Measurements from ENCODE around the gene SORCS3. TPM values are rescaled to one million over a fixed set of nuclear protein-coding genes. Genes with fewer than 3 reads are reported as not detected.

SORCS3 gene
- polyA plus RNA-seq, 4 donors, result 0.07 to 0.31 TPM; not detected in 2

GRCh38 chr10:105188737-105189462, 547.8 kb downstream of the SORCS3 start:
- no peaks in the 10 kb centered on the region for H3K27me3 ChIP-seq (ENCODE audit: control insufficient read depth in 3 of 3, insufficient read depth in 3 of 3, low read length in 3 of 3)
- no peaks in the 10 kb centered on the region for H3K4me1 ChIP-seq (ENCODE audit: control insufficient read depth in 3 of 3, insufficient read depth in 2 of 3, low read depth in 1 of 3, low read length in 2 of 3)
- 39 to 66% (median 51%) methylated on average over 6 of the region's 6 CpGs for WGBS, 3 donors
- FAIRE-seq (no peak), DNase-seq (peak in 1 of 2 donors; percentile 1)
- no peaks in the 10 kb centered on the region for H3K9me3 ChIP-seq (ENCODE audit: control insufficient read depth in 2 of 2, insufficient read depth in 1 of 2, low read depth in 1 of 2, low read length in 1 of 2)
- no peaks in the 10 kb centered on the region for H3K36me3 ChIP-seq (ENCODE audit: control insufficient read depth in 3 of 3, insufficient read depth in 2 of 3, low read depth in 1 of 3, low read length in 3 of 3)
- H3K4me3 ChIP-seq (ENCODE audit: low read depth in 1 of 3, low read length in 3 of 3), result no peak overlapping the region
- H3K27ac ChIP-seq (ENCODE audit: low read depth in 1 of 3, low read length in 2 of 3), result no peak overlapping the region

GRCh38 chr10:105189463-105189800, 548.3 kb downstream of the SORCS3 start:
- H3K9me3 ChIP-seq (ENCODE audit: control insufficient read depth in 2 of 2, insufficient read depth in 1 of 2, low read depth in 1 of 2, low read length in 1 of 2), result no peaks in the 10 kb centered on the region
- H3K27me3 ChIP-seq (ENCODE audit: control insufficient read depth in 3 of 3, insufficient read depth in 3 of 3, low read length in 3 of 3), result no peaks in the 10 kb centered on the region
- no peaks in the 10 kb centered on the region for H3K36me3 ChIP-seq (ENCODE audit: control insufficient read depth in 3 of 3, insufficient read depth in 2 of 3, low read depth in 1 of 3, low read length in 3 of 3)
- DNase-seq, result no peak
- no peak overlapping the region for H3K4me3 ChIP-seq (ENCODE audit: low read depth in 1 of 3, low read length in 3 of 3)
- no peak for FAIRE-seq
- WGBS, 3 donors, result 93 to 95% (median 94%) methylated on average over 2 of the region's 2 CpGs
- no peak overlapping the region for H3K27ac ChIP-seq (ENCODE audit: low read depth in 1 of 3, low read length in 2 of 3)
- H3K4me1 ChIP-seq (ENCODE audit: control insufficient read depth in 3 of 3, insufficient read depth in 2 of 3, low read depth in 1 of 3, low read length in 2 of 3), result no peaks in the 10 kb centered on the region

GRCh38 chr10:105192146-105192545, 551.1 kb downstream of the SORCS3 start:
- no peaks in the 10 kb centered on the region for H3K36me3 ChIP-seq (ENCODE audit: control insufficient read depth in 3 of 3, insufficient read depth in 2 of 3, low read depth in 1 of 3, low read length in 3 of 3)
- H3K4me1 ChIP-seq (ENCODE audit: control insufficient read depth in 3 of 3, insufficient read depth in 2 of 3, low read depth in 1 of 3, low read length in 2 of 3), result no peaks in the 10 kb centered on the region
- DNase-seq, result no peak
- H3K27ac ChIP-seq (ENCODE audit: low read depth in 1 of 3, low read length in 2 of 3), result no peak overlapping the region
- WGBS, 3 donors, result 78 to 86% (median 79%) methylated on average over 4 of the region's 4 CpGs
- H3K4me3 ChIP-seq (ENCODE audit: low read depth in 1 of 3, low read length in 3 of 3), result no peak overlapping the region
- H3K9me3 ChIP-seq (ENCODE audit: control insufficient read depth in 2 of 2, insufficient read depth in 1 of 2, low read depth in 1 of 2, low read length in 1 of 2), result no peaks in the 10 kb centered on the region
- no peaks in the 10 kb centered on the region for H3K27me3 ChIP-seq (ENCODE audit: control insufficient read depth in 3 of 3, insufficient read depth in 3 of 3, low read length in 3 of 3)
- FAIRE-seq, result no peak

DNA sequence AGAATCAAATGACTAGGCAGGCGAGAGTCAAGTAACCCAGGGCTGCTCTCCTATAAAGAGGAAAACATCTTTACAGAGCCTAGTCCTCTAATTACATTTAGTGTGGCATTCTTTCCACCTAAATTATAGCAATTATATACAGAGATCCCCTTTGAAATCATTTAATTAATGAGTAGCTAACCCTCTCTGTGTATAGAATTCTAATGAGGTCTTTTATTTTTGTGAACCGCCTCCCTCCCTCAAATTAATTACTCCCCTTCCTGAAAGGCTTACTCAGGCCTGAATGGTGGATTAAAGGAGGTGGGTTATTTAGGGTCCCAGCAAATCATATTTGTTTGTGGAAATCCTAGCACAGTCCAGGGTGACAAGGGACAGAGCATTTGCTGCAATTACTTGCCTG, 551.8 kb downstream of the SORCS3 start:
- Histone ChIP-seq H3K4me1 (ENCODE audit: control insufficient read depth in 3 of 3, insufficient read depth in 2 of 3, low read depth in 1 of 3, low read length in 2 of 3) (no peaks in the 10 kb centered on the region), H3K27ac (ENCODE audit: low read depth in 1 of 3, low read length in 2 of 3) (no peak overlapping the region), H3K4me3 (ENCODE audit: low read depth in 1 of 3, low read length in 3 of 3) (no peak overlapping the region), H3K9me3 (ENCODE audit: control insufficient read depth in 2 of 2, insufficient read depth in 1 of 2, low read depth in 1 of 2, low read length in 1 of 2) (no peaks in the 10 kb centered on the region), H3K36me3 (ENCODE audit: control insufficient read depth in 3 of 3, insufficient read depth in 2 of 3, low read depth in 1 of 3, low read length in 3 of 3) (no peaks in the 10 kb centered on the region), H3K27me3 (ENCODE audit: control insufficient read depth in 3 of 3, insufficient read depth in 3 of 3, low read length in 3 of 3) (no peaks in the 10 kb centered on the region)
- no peak for FAIRE-seq
- WGBS, 3 donors, result 76 to 88% (median 83%) methylated on average over 2 of the region's 2 CpGs
- no peak for DNase-seq

DNA sequence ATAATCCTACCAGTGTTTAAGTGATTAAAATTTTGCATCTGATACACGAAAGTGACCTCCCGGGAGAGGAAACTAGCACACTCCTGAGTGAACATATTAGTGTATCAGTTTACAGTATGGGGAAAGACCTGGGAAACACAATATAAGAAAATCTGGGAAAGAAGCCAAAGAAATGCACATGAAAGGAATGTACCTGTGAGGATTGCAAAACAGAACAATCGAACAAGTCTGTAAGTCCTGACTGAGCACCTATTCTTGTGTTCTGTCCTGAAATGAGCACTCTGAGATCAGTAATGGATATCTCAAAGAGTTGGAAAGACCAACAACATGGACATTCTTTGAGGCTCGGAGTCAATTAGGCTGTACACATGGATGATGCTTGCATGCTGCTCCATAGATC, 554.7 kb downstream of the SORCS3 start:
- Histone ChIP-seq H3K27ac (ENCODE audit: low read depth in 1 of 3, low read length in 2 of 3) (no peak overlapping the region), H3K4me3 (ENCODE audit: low read depth in 1 of 3, low read length in 3 of 3) (no peak overlapping the region), H3K27me3 (ENCODE audit: control insufficient read depth in 3 of 3, insufficient read depth in 3 of 3, low read length in 3 of 3) (no peaks in the 10 kb centered on the region), H3K36me3 (ENCODE audit: control insufficient read depth in 3 of 3, insufficient read depth in 2 of 3, low read depth in 1 of 3, low read length in 3 of 3) (no peaks in the 10 kb centered on the region), H3K4me1 (ENCODE audit: control insufficient read depth in 3 of 3, insufficient read depth in 2 of 3, low read depth in 1 of 3, low read length in 2 of 3) (no peaks in the 10 kb centered on the region), H3K9me3 (ENCODE audit: control insufficient read depth in 2 of 2, insufficient read depth in 1 of 2, low read depth in 1 of 2, low read length in 1 of 2) (no peaks in the 10 kb centered on the region)
- FAIRE-seq, result no peak
- WGBS, 3 donors, result 33 to 65% (median 44%) methylated on average over 4 of the region's 4 CpGs
- DNase-seq, result no peak

GRCh38 chr10:105197598-105198364, 556.7 kb downstream of the SORCS3 start:
- no peaks in the 10 kb centered on the region for H3K4me1 ChIP-seq (ENCODE audit: control insufficient read depth in 3 of 3, insufficient read depth in 2 of 3, low read depth in 1 of 3, low read length in 2 of 3)
- no peaks in the 10 kb centered on the region for H3K27me3 ChIP-seq (ENCODE audit: control insufficient read depth in 3 of 3, insufficient read depth in 3 of 3, low read length in 3 of 3)
- no peak overlapping the region for H3K27ac ChIP-seq (ENCODE audit: low read depth in 1 of 3, low read length in 2 of 3)
- no peaks in the 10 kb centered on the region for H3K9me3 ChIP-seq (ENCODE audit: control insufficient read depth in 2 of 2, insufficient read depth in 1 of 2, low read depth in 1 of 2, low read length in 1 of 2)
- H3K36me3 ChIP-seq (ENCODE audit: control insufficient read depth in 3 of 3, insufficient read depth in 2 of 3, low read depth in 1 of 3, low read length in 3 of 3), result no peaks in the 10 kb centered on the region
- no peak overlapping the region for H3K4me3 ChIP-seq (ENCODE audit: low read depth in 1 of 3, low read length in 3 of 3)
- FAIRE-seq, result no peak
- no peak for DNase-seq
- WGBS, 3 donors, result 38 to 67% (median 40%) methylated on average over 6 of the region's 6 CpGs

DNA sequence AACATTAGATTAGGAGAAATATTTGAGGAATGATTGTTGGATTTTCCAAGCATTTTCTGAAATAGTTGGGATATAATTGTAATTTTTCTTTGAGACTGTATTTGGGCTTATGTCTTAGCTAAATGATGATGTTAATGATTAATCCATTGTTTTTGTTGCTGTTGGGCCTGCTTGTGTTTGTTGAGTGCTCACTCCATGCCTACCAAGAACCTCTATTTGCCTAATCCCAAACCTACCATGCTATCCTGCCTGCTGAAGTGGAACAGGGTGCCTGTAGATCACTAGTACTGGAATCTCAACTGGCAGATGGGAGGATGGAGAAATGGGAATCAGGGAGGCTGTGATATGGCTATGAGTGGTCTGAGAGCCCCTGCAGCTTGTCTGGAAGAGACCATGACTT, 565.5 kb downstream of the SORCS3 start:
- DNase-seq (no peak), FAIRE-seq (no peak)
- Histone ChIP-seq H3K27me3 (ENCODE audit: control insufficient read depth in 3 of 3, insufficient read depth in 3 of 3, low read length in 3 of 3) (no peaks in the 10 kb centered on the region), H3K9me3 (ENCODE audit: control insufficient read depth in 2 of 2, insufficient read depth in 1 of 2, low read depth in 1 of 2, low read length in 1 of 2) (no peaks in the 10 kb centered on the region), H3K36me3 (ENCODE audit: control insufficient read depth in 3 of 3, insufficient read depth in 2 of 3, low read depth in 1 of 3, low read length in 3 of 3) (no peaks in the 10 kb centered on the region), H3K4me1 (ENCODE audit: control insufficient read depth in 3 of 3, insufficient read depth in 2 of 3, low read depth in 1 of 3, low read length in 2 of 3) (no peaks in the 10 kb centered on the region), H3K4me3 (ENCODE audit: low read depth in 1 of 3, low read length in 3 of 3) (no peak overlapping the region), H3K27ac (ENCODE audit: low read depth in 1 of 3, low read length in 2 of 3) (no peak overlapping the region)

GRCh38 chr10:105207476-105207995, 566.4 kb downstream of the SORCS3 start:
- WGBS, 3 donors, result 35 to 46% (median 38%) methylated on average over 4 of the region's 4 CpGs
- FAIRE-seq, result no peak
- no peak overlapping the region for H3K27ac ChIP-seq (ENCODE audit: low read depth in 1 of 3, low read length in 2 of 3)
- H3K27me3 ChIP-seq (ENCODE audit: control insufficient read depth in 3 of 3, insufficient read depth in 3 of 3, low read length in 3 of 3), result no peaks in the 10 kb centered on the region
- no peak overlapping the region for H3K4me3 ChIP-seq (ENCODE audit: low read depth in 1 of 3, low read length in 3 of 3)
- no peak for DNase-seq
- H3K4me1 ChIP-seq (ENCODE audit: control insufficient read depth in 3 of 3, insufficient read depth in 2 of 3, low read depth in 1 of 3, low read length in 2 of 3), result no peaks in the 10 kb centered on the region
- H3K9me3 ChIP-seq (ENCODE audit: control insufficient read depth in 2 of 2, insufficient read depth in 1 of 2, low read depth in 1 of 2, low read length in 1 of 2), result no peaks in the 10 kb centered on the region
- no peaks in the 10 kb centered on the region for H3K36me3 ChIP-seq (ENCODE audit: control insufficient read depth in 3 of 3, insufficient read depth in 2 of 3, low read depth in 1 of 3, low read length in 3 of 3)

All from small intestine (tissue), 7 donors.